ENCODE results near the gene C17orf107. TPM values are rescaled to one million over a fixed set of nuclear protein-coding genes. Genes with fewer than 3 reads are reported as not detected.

The C17orf107 gene
- total and polyA plus RNA-seq, 9 of the 15 experiments (the other 6 are each of a cell fraction or from before 2014, with no cell fraction given) = 0.05 to 0.29 (median 0.07) TPM; not detected in 4

DNA sequence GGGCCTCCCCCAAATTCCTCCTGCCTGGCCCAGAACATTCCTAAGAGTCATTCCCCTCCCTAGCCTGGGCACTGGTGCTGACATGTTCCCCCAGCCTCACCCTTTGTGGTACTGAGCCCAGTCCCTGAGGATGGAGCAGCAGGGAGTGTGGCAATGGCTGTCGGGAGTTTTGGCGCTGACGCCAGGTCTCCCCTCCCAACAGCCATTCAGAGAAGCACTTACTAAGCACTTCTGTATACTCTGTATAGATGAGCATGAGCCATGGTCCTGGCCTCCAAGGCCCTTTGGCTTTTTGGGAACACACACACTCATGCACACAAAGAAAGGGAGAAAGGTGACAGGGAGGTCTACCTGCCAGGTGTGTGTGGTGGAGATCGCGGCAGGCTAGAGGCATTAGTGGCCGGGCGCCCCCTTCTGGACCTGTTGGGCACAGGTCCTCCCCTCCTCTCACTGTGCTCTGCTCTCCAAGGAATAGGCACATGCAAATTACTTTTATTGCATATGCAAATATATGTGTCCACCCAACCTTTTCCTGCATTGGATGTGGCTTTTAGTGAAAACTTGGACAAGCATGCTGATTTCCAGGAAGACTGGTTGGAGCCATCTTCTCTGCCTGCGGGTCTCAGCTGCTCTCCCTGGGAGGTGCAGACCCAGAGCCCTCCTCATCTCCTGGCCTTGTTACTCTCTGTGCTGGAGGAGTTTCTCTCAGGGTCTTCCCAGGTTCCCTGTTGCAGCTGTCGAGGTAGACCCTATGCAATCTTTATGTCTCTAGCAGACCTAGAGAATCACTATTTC, 17.4 kb upstream of the C17orf107 start (continued):
- TF ChIP-seq POU5F1 (IDR thresholded peaks at IDR 0.05; ENCODE audit: borderline replicate concordance, low read depth, low read length, partially characterized antibody) (no peak), CCAR2 (IDR thresholded peaks at IDR 0.05; ENCODE audit: low read depth, low read length) (no peak), PRPF4 (IDR thresholded peaks at IDR 0.05; ENCODE audit: insufficient read depth, low read depth, low read length, poor library complexity, severe bottlenecking) (no peak), ZNF146 (CRISPR knock-in tag; IDR thresholded peaks at IDR 0.05; ENCODE audit: unreplicated experiment) (no peak), ELF4 (CRISPR knock-in tag; IDR thresholded peaks at IDR 0.05) (no peak)
- TF ChIP-seq, protein P1, sequence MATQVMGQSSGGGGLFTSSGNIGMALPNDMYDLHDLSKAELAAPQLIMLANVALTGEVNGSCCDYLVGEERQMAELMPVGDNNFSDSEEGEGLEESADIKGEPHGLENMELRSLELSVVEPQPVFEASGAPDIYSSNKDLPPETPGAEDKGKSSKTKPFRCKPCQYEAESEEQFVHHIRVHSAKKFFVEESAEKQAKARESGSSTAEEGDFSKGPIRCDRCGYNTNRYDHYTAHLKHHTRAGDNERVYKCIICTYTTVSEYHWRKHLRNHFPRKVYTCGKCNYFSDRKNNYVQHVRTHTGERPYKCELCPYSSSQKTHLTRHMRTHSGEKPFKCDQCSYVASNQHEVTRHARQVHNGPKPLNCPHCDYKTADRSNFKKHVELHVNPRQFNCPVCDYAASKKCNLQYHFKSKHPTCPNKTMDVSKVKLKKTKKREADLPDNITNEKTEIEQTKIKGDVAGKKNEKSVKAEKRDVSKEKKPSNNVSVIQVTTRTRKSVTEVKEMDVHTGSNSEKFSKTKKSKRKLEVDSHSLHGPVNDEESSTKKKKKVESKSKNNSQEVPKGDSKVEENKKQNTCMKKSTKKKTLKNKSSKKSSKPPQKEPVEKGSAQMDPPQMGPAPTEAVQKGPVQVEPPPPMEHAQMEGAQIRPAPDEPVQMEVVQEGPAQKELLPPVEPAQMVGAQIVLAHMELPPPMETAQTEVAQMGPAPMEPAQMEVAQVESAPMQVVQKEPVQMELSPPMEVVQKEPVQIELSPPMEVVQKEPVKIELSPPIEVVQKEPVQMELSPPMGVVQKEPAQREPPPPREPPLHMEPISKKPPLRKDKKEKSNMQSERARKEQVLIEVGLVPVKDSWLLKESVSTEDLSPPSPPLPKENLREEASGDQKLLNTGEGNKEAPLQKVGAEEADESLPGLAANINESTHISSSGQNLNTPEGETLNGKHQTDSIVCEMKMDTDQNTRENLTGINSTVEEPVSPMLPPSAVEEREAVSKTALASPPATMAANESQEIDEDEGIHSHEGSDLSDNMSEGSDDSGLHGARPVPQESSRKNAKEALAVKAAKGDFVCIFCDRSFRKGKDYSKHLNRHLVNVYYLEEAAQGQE (IDR thresholded peaks at IDR 0.05; ENCODE audit: borderline replicate concordance) = peak; percentile 76
- TF ChIP-seq, protein P1 (CRISPR knock-in tag; IDR thresholded peaks at IDR 0.05; ENCODE audit: low read depth) = no peak
- TF ChIP-seq, protein P2, sequence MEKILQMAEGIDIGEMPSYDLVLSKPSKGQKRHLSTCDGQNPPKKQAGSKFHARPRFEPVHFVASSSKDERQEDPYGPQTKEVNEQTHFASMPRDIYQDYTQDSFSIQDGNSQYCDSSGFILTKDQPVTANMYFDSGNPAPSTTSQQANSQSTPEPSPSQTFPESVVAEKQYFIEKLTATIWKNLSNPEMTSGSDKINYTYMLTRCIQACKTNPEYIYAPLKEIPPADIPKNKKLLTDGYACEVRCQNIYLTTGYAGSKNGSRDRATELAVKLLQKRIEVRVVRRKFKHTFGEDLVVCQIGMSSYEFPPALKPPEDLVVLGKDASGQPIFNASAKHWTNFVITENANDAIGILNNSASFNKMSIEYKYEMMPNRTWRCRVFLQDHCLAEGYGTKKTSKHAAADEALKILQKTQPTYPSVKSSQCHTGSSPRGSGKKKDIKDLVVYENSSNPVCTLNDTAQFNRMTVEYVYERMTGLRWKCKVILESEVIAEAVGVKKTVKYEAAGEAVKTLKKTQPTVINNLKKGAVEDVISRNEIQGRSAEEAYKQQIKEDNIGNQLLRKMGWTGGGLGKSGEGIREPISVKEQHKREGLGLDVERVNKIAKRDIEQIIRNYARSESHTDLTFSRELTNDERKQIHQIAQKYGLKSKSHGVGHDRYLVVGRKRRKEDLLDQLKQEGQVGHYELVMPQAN (IDR thresholded peaks at IDR 0.05; ENCODE audit: borderline replicate concordance) = no peak
- TF ChIP-seq, protein P3, sequence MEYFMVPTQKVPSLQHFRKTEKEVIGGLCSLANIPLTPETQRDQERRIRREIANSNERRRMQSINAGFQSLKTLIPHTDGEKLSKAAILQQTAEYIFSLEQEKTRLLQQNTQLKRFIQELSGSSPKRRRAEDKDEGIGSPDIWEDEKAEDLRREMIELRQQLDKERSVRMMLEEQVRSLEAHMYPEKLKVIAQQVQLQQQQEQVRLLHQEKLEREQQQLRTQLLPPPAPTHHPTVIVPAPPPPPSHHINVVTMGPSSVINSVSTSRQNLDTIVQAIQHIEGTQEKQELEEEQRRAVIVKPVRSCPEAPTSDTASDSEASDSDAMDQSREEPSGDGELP (CRISPR knock-in tag; IDR thresholded peaks at IDR 0.05; ENCODE audit: borderline replicate concordance) = no peak
- TF ChIP-seq, protein P4, sequence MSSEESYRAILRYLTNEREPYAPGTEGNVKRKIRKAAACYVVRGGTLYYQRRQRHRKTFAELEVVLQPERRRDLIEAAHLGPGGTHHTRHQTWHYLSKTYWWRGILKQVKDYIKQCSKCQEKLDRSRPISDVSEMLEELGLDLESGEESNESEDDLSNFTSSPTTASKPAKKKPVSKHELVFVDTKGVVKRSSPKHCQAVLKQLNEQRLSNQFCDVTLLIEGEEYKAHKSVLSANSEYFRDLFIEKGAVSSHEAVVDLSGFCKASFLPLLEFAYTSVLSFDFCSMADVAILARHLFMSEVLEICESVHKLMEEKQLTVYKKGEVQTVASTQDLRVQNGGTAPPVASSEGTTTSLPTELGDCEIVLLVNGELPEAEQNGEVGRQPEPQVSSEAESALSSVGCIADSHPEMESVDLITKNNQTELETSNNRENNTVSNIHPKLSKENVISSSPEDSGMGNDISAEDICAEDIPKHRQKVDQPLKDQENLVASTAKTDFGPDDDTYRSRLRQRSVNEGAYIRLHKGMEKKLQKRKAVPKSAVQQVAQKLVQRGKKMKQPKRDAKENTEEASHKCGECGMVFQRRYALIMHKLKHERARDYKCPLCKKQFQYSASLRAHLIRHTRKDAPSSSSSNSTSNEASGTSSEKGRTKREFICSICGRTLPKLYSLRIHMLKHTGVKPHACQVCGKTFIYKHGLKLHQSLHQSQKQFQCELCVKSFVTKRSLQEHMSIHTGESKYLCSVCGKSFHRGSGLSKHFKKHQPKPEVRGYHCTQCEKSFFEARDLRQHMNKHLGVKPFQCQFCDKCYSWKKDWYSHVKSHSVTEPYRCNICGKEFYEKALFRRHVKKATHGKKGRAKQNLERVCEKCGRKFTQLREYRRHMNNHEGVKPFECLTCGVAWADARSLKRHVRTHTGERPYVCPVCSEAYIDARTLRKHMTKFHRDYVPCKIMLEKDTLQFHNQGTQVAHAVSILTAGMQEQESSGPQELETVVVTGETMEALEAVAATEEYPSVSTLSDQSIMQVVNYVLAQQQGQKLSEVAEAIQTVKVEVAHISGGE (CRISPR knock-in tag; IDR thresholded peaks at IDR 0.05) = no peak
